Uterus (tissue), 2 donors: Measurements from ENCODE around the gene PIM1.

Experiments used
- CTCF ChIP-seq, 4 experiments: fragments of 200-600 bp in 2 of 4; fragments of 450-650 bp in 2 of 4; sonication (generic) in 2 of 4; IDR thresholded peaks; one replicate each; pipeline ENCODE4 v1.5.1; 2016 to 2019; ENCODE audit warnings: antibody characterized with exemption in 4 of 4, mild to moderate bottlenecking in 2 of 4, moderate library complexity in 1 of 4
- POLR2A ChIP-seq, 2 donors: fragments of 450-650 bp; IDR thresholded peaks; one replicate each; pipeline ENCODE4 v1.6.1; 2016; ENCODE audit warnings: antibody characterized with exemption in 2 of 2, mild to moderate bottlenecking in 1 of 2, moderate library complexity in 1 of 2

DNA sequence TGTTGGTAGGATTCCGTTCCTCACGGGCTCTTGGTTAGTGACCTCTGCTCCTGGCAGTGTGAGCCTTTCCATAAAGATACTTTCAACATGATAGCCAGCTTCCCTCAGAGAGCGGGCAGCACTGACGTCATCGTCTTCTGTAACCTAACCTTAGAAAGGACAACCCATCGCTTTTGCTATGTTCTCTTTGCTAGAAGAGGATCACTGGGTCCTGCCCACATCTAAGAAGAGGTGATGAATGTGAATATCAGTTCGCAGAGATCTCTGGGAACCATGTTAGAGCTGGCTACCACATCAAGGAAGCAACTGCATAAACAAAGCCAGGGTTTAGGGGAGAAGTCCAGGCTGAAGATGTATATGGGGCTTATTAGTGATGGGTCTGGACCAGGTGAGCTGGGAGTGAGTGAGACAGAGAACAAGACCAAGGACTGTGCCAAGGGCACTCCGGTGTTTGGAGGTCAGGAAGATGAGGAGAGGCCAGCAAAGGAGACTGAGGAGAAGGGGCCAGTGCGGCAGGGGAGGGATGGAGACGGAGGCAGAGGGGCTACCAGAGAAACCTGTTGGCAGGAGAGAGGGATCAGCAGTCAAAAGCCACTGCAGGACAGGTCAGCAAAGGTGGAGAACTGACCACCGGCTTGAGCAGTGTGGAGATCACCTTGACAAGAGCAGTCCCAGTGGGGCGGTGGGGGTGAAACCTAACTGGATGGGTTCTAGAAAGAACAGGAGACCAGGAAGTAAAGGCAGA, 39.7 kb downstream of the PIM1 start:
- TF ChIP-seq CTCF (IDR thresholded peaks at IDR 0.05) (no peak), POLR2A (IDR thresholded peaks at IDR 0.05) (no peak)
